ENCODE measurements around the gene ODAD4.

Gene ODAD4

GRCh38 chr17:41975099-41976083 lies 45.0 kb downstream of the ODAD4 start:
- TF ChIP-seq CTCF (IDR thresholded peaks at IDR 0.05; ENCODE audit: low read depth, low read length) (no peak), EZH2phosphoT487 (IDR thresholded peaks at IDR 0.05; ENCODE audit: low read depth) (no peak)
- Histone ChIP-seq H3K9ac (ENCODE audit: low read length) (peak overlapping the region; percentile 45; the same call in 1 of the 2 replicates), H3K27me3 (ENCODE audit: low read depth, low read length) (no peaks in the 10 kb centered on the region), H3K4me2 (ENCODE audit: low read length) (peak overlapping the region; percentile 56), H3K9me3 (ENCODE audit: insufficient read depth, low read length) (no peaks in the 10 kb centered on the region), H3K36me3 (replicated peaks; ENCODE audit: low read depth, low read length) (peaks cover 74% of the 10 kb centered on the region), H2AFZ (ENCODE audit: low read depth, low read length) (no peak overlapping the region), H3K4me3 (ENCODE audit: low read length) (peak overlapping the region; percentile 14; the same call in 1 of the 2 replicates), H3K4me1 (ENCODE audit: low read length) (peaks cover 64% of the 10 kb centered on the region), H4K20me1 (ENCODE audit: insufficient read depth, low read length) (peaks cover 32% of the 10 kb centered on the region), H3K27ac (ENCODE audit: low read length) (peak overlapping the region; percentile 88), H3K79me2 (ENCODE audit: low read length) (peaks cover 55% of the 10 kb centered on the region)

GRCh38 chr17:41976142-41976768 lies 45.8 kb downstream of the ODAD4 start:
- Histone ChIP-seq H2AFZ (ENCODE audit: low read depth, low read length) (no peak overlapping the region), H3K4me3 (ENCODE audit: low read length) (peak overlapping the region; percentile 27), H3K27ac (ENCODE audit: low read length) (peak overlapping the region; percentile 88), H3K79me2 (ENCODE audit: low read length) (peaks cover 46% of the 10 kb centered on the region), H3K4me2 (ENCODE audit: low read length) (peak overlapping the region; percentile 56), H3K36me3 (replicated peaks; ENCODE audit: low read depth, low read length) (peaks cover 73% of the 10 kb centered on the region), H3K4me1 (ENCODE audit: low read length) (peaks cover 67% of the 10 kb centered on the region), H3K9me3 (ENCODE audit: insufficient read depth, low read length) (no peaks in the 10 kb centered on the region), H3K27me3 (ENCODE audit: low read depth, low read length) (no peaks in the 10 kb centered on the region), H3K9ac (ENCODE audit: low read length) (peak overlapping the region; percentile 45), H4K20me1 (ENCODE audit: insufficient read depth, low read length) (peaks cover 23% of the 10 kb centered on the region)
- TF ChIP-seq EZH2phosphoT487 (IDR thresholded peaks at IDR 0.05; ENCODE audit: low read depth) (no peak), CTCF (IDR thresholded peaks at IDR 0.05; ENCODE audit: low read depth, low read length) (no peak)

- no peak for TF ChIP-seq EZH2phosphoT487 (IDR thresholded peaks at IDR 0.05; ENCODE audit: low read depth)
- TF ChIP-seq CTCF (IDR thresholded peaks at IDR 0.05; ENCODE audit: low read depth, low read length) = no peak
- peaks cover 9% of the 10 kb centered on the region for H4K20me1 ChIP-seq (ENCODE audit: insufficient read depth, low read length)
- no peaks in the 10 kb centered on the region for H3K27me3 ChIP-seq (ENCODE audit: low read depth, low read length)
- no peak overlapping the region for H2AFZ ChIP-seq (ENCODE audit: low read depth, low read length)
- peak overlapping the region; percentile 88 for H3K27ac ChIP-seq (ENCODE audit: low read length)
- H3K79me2 ChIP-seq (ENCODE audit: low read length) = peaks cover 34% of the 10 kb centered on the region
- peaks cover 67% of the 10 kb centered on the region for H3K36me3 ChIP-seq (replicated peaks; ENCODE audit: low read depth, low read length)
- H3K9ac ChIP-seq (ENCODE audit: low read length) = no peak overlapping the region
- no peak overlapping the region for H3K4me2 ChIP-seq (ENCODE audit: low read length)
- H3K4me3 ChIP-seq (ENCODE audit: low read length) = no peak overlapping the region
- H3K4me1 ChIP-seq (ENCODE audit: low read length) = peaks cover 71% of the 10 kb centered on the region
- no peaks in the 10 kb centered on the region for H3K9me3 ChIP-seq (ENCODE audit: insufficient read depth, low read length)
These were observed 47.6 kb downstream of the ODAD4 start for GRCh38 chr17:41977991-41978390.
